ENCODE results near the gene ASIC4.

ASIC4 gene

GRCh38 chr2:219567131-219567530 is 52.8 kb downstream of the ASIC4 start:
- Histone ChIP-seq H3K4me3 (ENCODE audit: low read depth, low read length) (no peak overlapping the region), H3K4me1 (peaks cover 11% of the 10 kb centered on the region), H3K9me3 (no peaks in the 10 kb centered on the region), H3K36me3 (peaks cover 43% of the 10 kb centered on the region), H3K27me3 (no peaks in the 10 kb centered on the region)
- DNase-seq: no peak
- TF ChIP-seq, protein P1, sequence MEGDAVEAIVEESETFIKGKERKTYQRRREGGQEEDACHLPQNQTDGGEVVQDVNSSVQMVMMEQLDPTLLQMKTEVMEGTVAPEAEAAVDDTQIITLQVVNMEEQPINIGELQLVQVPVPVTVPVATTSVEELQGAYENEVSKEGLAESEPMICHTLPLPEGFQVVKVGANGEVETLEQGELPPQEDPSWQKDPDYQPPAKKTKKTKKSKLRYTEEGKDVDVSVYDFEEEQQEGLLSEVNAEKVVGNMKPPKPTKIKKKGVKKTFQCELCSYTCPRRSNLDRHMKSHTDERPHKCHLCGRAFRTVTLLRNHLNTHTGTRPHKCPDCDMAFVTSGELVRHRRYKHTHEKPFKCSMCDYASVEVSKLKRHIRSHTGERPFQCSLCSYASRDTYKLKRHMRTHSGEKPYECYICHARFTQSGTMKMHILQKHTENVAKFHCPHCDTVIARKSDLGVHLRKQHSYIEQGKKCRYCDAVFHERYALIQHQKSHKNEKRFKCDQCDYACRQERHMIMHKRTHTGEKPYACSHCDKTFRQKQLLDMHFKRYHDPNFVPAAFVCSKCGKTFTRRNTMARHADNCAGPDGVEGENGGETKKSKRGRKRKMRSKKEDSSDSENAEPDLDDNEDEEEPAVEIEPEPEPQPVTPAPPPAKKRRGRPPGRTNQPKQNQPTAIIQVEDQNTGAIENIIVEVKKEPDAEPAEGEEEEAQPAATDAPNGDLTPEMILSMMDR (IDR thresholded peaks at IDR 0.05; ENCODE audit: low read depth, low read length): no peak

DNA sequence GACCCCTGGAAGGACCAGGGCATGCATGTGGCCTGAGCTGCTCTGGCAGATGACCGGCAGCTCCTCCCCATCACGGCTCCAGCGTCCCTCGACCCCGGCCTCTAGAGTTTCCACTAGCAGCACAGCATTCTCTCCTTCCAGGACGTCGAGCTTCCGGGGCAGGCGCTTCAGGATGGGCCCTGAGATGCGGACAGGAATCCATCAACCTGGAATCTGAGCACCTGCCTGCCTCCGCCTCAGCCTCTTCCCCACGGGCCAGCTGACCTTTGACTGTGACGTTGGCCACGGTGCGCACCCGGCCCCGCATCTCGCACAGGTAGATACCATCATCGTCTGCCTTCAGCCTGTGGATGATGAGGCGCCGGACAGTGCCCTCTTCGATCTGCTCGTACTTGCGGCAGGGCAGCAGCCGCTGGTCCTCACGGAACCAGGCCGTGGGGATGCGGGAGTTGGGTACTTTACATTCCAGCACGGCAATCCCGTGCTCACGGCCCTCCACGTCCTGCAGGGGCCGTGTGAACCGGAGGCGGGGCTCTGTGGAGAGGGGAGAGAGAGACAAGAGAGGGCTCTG is 53.6 kb downstream of the ASIC4 start:
- no peak for DNase-seq
- Histone ChIP-seq H3K36me3 (peaks cover 37% of the 10 kb centered on the region), H3K27me3 (no peaks in the 10 kb centered on the region), H3K4me1 (peaks cover 15% of the 10 kb centered on the region), H3K4me3 (ENCODE audit: low read depth, low read length) (no peak overlapping the region), H3K9me3 (no peaks in the 10 kb centered on the region)
- TF ChIP-seq, protein P1 (IDR thresholded peaks at IDR 0.05; ENCODE audit: low read depth, low read length): no peak

- TF ChIP-seq, protein P1 (IDR thresholded peaks at IDR 0.05; ENCODE audit: low read depth, low read length): no peak
- Histone ChIP-seq H3K27me3 (no peaks in the 10 kb centered on the region), H3K36me3 (peaks cover 30% of the 10 kb centered on the region), H3K4me1 (peaks cover 15% of the 10 kb centered on the region), H3K4me3 (ENCODE audit: low read depth, low read length) (peak overlapping the region; percentile 68; the same call in 1 of the 2 replicates), H3K9me3 (no peaks in the 10 kb centered on the region)
- peak; percentile 59 for DNase-seq
These were observed 54.8 kb downstream of the ASIC4 start for GRCh38 chr2:219569041-219569440.

DNA sequence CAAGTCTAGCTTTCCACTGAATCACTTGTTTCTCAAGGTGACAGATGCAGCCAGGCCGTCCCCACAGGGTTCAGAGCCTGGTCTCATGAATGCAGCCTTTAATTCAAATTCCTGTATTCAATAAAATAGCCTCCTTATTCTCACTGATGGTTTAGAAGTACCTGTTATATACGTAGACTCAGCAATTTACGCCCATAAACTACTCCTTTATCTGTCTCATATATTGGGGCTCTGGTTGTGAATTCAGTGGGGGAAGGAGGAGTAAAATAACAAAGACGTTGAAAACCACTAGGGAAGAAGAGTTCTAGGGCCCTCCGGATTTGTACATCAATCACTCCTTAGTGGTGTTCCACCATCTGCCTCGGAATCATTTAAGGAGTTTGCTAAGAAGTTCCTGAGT is 55.4 kb downstream of the ASIC4 start:
- no peaks in the 10 kb centered on the region for H3K9me3 ChIP-seq
- peak overlapping the region; percentile 68 for H3K4me3 ChIP-seq (ENCODE audit: low read depth, low read length)
- H3K4me1 ChIP-seq: peaks cover 15% of the 10 kb centered on the region
- DNase-seq: no peak
- H3K27me3 ChIP-seq: no peaks in the 10 kb centered on the region
- TF ChIP-seq, protein P1 (IDR thresholded peaks at IDR 0.05; ENCODE audit: low read depth, low read length): no peak
- H3K36me3 ChIP-seq: peaks cover 24% of the 10 kb centered on the region

DNA sequence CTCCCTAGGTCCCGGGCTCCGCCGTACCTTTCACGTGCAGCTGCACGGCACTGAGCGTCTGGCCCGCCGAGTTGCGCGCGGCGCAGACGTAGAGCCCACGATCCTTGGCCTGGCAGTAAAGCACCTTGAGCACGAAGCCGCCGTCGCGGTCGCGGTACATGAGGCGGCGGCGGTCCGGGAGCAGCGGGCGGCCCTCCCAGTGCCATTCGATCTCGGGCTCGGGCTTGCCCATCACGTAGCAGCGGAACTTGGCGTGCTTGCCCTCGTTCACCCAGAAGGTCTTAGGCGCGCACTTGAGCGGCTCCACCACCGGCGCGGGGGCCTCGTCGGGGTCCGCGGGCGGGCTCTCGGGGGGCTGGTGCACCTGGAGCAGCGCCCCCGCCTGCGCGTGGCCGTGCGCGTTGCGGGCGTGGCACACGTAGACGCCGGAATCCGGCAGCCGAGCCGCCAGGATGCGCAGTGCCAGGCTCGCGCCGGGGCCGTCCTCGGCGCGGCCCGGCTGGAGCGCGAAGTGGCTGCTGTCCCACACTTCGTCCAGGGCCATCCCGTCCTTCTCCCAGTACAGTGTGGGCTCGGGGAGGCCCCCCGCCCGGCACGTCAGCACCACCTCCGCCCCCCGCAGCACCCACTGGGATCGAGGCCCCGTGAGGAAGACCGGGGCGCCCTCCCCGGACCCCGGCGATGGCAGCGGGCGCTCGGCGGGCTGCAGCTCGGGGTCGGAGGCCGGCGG is 56.1 kb downstream of the ASIC4 start:
- no peak for DNase-seq
- Histone ChIP-seq H3K9me3 (no peaks in the 10 kb centered on the region), H3K36me3 (peaks cover 19% of the 10 kb centered on the region), H3K27me3 (no peaks in the 10 kb centered on the region), H3K4me3 (ENCODE audit: low read depth, low read length) (peak overlapping the region; percentile 68), H3K4me1 (peaks cover 15% of the 10 kb centered on the region)
- TF ChIP-seq, protein P1 (IDR thresholded peaks at IDR 0.05; ENCODE audit: low read depth, low read length): no peak

DNA sequence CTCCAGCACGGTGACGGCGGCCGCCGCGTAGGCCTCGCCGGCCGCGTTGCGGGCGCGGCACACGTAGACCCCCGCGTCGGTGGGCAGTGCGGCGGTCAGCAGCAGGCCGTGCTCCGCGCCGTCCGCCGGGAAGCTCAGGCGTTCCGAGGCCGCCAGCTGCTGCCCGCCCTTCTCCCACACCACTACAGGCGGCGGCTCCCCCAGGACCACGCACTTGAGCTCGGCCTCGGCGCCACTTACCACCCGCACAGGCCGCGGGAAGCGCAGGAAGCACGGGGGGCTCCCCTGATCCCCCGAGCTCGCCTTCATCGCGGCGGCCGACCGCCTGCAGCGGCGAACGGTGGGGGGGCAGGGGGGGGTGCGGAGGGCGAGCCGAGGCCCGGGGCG is 56.6 kb downstream of the ASIC4 start:
- Histone ChIP-seq H3K9me3 (no peaks in the 10 kb centered on the region), H3K4me1 (peaks cover 17% of the 10 kb centered on the region), H3K36me3 (peaks cover 18% of the 10 kb centered on the region), H3K27me3 (no peaks in the 10 kb centered on the region), H3K4me3 (ENCODE audit: low read depth, low read length) (peak overlapping the region; percentile 68)
- DNase-seq: no peak
- TF ChIP-seq, protein P1 (IDR thresholded peaks at IDR 0.05; ENCODE audit: low read depth, low read length): no peak
